ENCODE results near the gene ERMARD.
"Not testable (repeated sequence)": the region's sequence is repeated elsewhere in the genome, so short reads cannot be mapped to it uniquely, and the experiment has no call there.

The ERMARD gene

DNA sequence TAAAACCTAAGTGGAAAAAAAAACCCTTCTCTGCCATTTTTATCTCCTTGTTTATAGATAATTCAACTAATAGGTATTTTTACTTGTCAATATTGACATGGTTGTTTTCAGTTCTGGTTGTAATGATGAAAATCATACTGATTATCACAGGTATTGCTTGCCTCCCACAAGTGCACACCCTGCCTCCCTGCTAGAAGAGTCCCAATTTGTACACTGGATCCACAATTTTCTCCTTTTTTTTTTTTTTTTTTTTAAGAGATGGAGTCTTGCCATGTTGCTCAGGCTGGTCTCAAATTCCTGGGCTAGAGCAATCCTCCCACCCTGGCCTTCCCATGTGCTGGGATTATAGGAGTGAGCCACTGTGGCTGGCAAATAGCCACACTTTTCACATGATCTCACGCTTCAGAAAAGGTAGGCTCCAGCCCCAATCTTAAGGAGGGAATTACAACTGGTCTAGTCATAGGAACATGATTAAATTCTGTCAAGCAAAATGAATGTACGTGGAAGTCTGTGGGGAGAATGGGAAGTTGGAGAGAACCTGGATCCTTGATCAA, 12.4 kb upstream of the ERMARD start:
- no peak for DNase-seq

DNA sequence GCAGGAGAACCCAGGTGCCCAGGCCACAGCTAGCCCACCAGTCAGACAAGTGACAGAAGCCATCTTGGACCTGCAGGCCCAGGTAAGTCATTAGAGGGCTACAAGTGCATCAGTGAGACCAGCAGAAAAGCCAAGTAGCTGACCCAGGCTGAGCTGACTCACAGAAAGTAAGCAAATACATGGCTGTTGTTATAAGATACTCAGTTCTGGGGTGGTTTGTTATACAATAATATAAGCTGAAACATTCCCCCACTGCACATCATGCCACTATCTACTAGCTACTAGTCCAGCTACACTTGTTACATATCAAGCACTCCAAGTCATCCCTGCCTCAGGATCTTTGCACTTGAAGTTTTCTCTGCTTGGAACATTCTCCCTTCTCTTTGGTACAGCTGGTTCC, 10.1 kb upstream of the ERMARD start:
- no peak for DNase-seq

DNA sequence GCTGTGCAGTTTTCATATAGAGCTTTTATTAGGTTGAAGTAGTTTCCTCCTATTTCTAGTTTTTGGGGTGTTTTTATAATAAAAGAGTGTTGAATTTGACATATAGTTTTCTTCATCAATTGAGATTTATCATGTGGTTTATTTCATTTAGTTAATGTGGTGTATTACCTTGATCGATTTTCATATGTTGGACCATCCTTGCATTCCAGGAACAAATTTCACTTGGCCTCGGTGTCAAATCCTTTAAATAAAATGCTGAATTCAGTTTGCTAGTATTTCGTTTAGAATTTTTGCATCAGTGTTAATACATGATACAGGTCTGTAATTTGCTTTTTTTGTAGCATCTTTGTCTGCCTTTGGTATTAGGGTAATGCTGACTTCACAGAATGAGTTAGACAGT, 6.0 kb upstream of the ERMARD start:
- DNase-seq, result no peak

DNA sequence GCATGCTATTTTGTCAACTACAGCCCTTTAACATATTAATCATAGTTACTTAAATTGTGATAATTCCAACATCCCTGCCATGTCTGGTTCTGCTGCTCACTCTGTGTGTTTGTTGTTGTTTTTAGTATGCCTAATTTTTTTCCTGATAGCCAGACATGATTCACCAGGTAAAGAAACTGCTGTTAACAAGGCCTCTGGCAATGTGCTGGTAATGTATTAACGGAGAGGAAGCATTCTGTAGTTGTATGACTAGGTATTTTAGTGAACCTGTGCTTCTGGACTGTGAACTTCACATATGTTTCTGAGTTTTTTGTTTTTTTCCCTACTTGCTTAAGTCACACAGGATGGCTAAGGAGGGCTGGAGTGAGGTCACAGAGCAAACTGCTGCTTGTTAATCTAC, 4.9 kb upstream of the ERMARD start:
- DNase-seq, result no peak

DNA sequence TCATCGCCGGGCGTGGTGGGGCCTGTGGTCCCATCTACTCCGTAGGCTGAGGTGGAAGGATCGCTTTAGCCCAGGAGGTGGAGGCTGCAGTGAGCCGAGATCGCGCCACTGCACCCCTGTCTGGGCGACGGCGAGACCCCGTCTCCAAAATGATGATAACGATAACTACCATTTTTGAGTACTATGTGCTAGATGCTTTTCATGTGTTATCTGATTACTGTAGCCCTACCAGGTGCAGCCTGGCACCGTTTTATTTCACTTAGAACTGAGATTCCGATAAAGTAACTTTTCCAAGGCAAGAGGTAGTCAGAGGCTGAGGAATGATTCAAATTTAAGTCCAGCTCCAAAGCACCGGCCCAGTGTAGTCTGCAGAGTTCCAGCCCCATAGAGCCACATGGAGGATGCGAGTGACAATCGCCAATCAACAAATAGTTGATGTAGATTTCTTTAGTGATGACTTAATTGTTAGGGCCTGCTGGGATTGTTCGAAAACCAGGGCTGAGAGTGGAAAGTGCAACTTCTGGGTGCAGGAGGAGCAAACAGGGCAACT, 727 bp downstream of the ERMARD start:
- no peak for DNase-seq

DNA sequence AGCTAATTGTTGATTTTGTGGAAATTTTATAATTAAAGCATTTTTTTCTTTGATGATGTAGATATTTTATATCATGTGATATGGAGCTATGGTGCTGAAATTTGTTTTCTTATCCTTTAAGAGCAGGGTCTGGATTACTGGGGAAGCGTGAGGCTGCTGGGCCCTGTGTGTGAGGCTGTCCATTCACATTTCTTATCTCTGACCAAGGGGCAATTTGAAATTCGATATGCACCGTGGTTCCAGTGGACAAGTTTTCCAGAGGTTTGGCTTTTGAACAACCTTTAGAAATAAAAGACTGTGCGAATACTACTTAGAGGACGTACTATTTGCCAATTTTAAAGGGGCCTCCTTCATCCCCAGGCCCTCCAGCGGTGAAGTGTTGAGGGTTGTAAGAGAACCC, 3.7 kb downstream of the ERMARD start:
- no peak for DNase-seq

DNA sequence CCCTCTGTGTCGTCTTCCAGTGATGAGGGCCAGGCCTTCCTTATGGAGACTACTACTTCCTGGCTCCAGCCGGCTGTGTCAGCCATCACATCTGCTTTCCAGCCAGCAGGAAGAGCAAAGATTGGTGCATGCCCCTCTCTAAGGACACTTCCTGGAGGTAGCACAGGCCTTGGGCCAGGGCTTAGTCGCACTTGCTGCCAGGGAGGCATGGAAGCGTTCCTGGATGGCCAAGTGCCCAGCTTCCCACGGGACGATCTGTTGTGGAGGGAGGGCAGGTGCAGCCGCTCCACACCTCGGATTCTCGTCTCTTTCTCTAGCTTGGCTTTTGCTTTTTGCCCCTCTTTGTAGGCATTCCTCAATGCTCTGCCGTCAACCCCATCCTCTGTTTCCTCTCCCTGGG, 11.9 kb downstream of the ERMARD start:
- DNase-seq, result no peak

DNA sequence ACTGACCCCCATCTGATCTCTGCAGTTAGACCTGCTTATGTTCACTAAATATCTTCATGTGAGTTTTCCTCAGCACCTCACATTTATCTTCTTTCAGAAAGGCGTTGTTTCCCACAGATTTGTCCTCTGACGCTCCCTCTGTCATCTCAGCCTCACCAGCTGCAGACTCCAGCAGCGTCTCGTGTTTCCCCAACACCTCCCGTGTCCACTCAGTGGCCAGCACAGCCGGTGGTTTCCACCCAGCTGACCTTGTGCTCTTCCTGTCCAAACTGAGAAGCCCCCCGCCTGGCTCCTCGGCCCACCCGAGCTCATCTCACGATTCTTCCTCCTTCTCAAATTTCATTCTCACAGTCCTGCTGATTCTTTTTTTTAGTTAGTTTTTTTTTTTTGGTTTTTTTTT, 12.5 kb downstream of the ERMARD start:
- DNase-seq, result no peak

DNA sequence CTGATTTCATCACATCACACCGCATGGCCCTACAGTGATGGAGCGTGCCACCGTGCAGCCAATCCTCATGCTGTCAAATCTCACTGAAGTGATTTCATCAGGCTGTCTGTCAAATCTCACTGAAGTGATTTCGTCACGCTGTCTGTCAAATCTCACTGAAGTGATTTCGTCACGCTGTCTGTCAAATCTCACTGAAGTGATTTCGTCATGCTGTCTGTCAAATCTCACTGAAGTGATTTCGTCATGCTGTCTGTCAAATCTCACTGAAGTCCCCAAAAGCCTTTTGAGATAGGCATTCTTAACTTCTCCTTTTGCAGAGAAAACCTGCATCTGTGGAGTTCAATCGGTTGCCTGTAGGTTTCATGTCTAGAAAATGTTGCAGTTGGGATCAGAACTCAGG, 14.4 kb downstream of the ERMARD start:
- DNase-seq, result not testable (repeated sequence)

DNA sequence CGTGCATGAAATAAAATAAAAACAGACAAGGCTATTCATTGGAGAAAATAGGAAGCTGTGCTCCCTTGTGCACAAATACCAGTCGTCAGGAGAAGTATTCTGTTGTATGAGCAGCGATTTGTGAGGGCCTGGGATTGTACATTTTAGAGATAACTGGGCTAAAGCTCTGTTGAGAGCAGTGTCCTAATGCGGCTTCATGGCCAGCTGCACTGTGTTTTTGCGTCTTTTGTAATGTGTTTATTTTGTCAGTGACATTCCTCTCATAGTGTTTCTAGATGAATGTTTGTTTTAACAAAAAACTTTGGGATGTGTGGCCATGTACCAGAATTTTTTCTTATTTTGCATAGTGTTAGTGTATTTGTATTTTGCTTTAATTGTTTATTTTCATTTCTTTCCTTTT, 14.8 kb downstream of the ERMARD start:
- no peak for DNase-seq

DNA sequence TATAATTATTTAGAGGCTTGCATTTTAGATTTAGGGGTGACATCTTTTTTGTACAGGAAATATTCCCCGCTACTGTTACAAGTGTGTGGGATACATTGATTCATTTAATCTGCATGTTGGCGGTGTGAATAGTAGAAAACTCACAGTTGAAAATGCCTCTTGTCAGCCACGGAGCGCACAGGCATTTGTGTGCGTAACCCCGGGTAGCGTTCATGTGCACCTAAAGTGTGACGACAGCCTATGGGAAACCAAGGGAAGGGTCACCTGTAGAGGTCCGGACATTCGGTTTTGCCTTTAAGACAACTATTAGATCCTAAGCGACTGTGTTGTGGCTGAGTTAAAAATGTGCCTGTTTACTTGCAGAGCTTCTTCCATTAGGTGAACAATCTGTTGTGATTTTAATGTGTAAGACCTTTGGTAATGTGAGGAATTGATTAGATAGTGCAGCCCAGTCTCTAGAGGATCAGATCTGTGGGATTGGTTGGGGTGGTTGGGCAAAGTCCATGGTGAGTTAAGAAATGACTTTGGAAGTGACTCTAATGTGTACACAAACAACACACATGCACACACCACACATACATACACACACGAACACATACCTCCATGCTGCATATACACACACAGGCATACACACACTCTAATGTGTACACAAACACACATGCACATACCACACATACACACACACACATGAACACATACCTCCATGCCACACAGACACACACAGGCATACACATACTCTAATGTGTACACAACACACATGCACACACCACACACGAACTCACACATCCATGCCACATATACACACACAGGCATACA, 15.7 kb downstream of the ERMARD start:
- DNase-seq, result no peak

DNA sequence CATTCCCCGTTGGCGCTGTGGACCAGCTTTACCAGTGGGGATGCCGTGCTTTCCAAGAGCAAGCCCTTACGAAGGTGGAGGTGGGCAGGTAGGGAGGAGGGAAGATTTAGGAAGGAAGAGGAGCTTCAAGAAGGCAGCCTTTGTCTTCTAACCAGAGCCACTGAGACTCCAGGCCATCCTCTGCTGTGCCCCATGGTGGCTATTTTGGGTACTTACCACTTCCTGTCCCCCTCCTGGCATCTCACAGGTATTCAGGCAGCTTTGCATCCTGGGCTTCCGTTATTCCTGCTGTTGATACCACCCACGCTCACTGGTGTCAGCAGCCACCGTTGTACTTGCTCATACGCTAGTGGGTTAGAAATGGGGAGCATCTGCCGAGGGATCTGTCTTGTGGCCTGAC, 22.9 kb downstream of the ERMARD start:
- DNase-seq, result no peak

DNA sequence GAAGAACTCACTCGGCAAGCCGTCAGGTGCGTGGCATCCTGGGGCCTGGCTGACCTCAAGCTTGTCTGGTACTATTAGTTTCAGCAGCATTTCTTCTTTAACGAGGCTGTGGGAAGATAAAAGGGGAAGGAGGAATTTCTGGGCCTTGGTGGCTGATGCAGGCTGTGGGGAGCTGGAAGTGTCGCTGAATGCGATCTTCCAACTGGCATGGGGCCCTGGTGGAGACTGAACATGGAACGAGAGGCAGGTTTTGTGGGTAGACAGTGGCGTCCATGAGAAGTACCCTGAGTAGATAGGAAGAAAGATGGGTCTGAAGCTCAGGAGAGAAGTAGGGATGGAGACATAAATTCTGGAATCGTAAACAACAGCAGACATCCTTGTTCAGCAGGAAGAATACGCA, 23.9 kb downstream of the ERMARD start:
- no peak for DNase-seq

DNA sequence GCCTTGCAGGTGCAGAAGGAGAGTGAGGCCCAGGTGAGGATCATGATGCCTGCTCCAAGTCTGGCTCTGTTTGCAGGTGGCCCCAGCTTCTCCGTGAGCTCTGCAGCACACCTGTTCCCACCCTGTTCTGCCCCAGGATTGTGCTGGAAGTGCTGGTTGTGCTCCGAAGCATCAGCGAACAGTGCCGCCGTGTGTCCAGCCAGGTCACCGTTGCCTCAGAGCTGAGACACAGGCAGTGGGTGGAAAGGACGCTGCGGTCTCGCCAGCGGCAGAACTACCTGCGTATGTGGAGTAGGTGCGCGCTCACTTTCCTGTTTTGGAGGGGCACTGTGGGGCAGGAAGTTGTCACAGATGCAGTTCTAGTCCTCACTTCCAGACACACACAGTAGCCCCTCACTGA, 25.0 kb downstream of the ERMARD start:
- no peak for DNase-seq

DNA sequence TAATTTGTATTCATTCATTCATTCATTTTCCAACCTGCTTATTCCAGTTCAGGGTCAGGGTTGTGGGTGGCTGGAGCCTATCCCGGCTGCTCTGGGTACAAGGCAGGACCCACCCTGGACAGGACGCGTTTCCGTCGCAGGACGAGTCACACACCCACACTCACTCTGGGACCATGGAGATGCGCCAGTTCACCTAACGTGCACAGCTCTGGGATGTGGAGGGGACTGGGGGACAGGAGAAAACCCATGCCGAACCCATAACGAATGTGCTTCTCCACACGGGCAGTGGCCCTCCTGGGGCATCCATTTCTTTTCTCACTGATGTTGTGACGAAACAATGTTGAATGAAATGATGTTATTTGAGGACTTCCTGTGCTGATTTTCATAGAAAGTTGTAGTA, 26.5 kb downstream of the ERMARD start:
- no peak for DNase-seq

DNA sequence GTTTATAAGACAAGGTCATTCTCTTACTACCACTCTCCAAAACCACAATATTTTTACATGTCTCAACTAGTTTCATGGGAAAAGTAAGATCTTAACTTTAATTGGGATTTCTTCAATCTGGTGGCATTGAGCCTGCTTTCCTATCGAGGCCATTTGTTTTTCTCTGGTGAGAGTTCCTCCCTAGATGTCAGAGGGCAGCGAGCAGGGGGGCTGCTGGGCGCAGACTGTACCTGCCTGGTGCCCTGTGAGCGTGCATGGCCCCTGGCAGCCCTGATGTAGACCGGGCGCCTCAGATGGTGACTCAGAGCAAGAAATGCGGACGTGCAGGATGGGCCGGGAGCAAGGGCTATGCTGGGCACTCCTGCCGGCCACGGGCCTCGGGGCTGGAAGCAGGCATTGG, 27.2 kb downstream of the ERMARD start:
- DNase-seq, result no peak

DNA sequence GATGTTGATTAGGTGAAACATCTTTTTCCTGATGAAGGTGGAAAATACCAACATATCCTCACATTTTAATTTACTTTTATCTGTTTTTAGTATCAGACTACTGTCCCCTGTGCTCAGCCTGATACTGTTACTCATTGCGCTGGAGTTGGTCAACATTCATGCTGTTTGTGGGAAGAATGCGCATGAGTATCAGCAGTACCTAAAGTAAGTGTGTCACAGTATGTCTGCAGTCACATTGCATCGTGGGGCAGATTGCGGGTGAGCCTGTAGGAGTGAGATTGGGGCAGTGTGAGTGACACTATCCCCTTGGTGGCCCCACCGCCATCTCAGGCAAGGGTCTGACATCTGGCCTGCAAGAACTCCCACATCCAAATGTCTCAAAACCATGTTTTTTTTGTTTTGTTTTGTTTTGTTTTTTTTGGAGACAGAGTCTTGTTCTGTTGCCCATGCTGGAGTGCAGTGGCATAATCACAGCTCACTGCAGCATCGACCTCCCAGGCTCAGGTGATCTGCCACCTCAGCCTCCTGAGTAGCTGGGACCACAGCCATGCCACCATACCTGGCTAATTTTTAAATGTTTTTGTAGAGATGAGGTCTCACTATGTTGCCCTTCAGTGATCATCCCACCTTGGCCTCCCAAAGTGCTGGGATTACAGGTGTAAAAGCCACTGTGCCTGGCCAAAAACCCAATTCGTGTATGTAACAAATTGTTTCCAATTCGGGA, 27.8 kb downstream of the ERMARD start:
- DNase-seq, result no peak

DNA sequence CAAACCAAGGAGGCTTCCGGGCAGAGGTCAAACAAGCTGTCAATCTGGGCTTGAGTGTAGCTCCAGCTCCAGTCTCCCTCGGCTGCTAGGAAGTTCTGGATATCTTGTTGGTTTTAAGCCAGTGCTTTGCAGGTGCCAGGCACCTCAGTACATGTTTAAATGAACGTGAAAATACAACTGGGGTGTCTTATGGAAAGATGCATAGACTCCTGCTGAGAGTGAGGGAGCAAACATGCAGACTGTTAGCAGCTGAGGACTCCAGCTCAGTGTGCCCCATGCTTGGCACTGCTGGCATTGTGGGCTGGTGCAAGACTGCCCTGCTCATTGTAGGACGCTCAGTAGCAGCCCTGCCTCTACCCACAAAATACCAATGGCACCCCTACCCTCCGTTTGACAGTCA, 28.5 kb downstream of the ERMARD start:
- DNase-seq, result no peak

DNA sequence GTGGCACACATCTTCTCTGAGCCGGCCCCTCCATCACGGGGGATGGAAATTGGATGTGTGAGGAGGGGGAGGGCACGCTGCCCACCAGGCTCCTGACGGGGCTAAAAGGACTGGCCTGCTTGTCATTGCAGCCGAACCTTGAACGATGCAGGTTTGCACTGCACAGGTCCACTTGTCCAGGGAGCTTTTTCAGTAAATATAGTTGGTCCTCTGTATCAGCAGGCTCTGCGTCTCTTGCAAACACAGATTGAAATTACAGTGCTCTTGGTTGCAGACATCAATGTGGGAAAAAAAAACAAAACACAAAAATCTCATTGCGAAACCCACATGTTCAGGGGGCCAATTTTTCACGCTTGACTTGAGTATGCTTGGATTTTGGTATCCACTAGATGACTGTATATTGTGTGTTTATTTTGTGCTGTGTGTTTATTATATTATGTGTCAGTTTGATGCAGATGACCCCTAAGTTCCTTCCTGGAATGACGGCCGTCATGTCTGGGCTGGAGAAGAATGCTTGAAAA, 29.2 kb downstream of the ERMARD start:
- DNase-seq, result no peak

DNA sequence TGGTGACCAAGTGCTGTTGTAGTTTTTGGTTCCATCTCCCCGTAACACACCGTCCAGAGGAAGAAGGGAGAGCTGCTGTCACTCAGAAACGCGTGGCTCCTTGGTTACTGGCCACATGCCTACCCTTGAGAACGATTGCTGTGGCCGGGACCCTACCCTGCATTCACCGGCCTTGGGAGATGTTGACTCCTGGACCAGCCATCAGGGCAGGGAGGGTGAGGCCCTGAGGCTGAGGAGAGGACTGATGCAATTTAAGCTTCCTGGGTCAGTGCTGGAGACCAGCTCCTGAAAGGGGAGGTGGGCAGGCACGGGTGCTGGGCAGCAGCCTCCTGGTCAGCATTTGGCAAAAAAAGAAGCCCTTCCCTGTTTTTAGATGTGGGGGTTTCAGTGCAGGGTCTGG, 31.5 kb downstream of the ERMARD start:
- DNase-seq, result no peak

DNA sequence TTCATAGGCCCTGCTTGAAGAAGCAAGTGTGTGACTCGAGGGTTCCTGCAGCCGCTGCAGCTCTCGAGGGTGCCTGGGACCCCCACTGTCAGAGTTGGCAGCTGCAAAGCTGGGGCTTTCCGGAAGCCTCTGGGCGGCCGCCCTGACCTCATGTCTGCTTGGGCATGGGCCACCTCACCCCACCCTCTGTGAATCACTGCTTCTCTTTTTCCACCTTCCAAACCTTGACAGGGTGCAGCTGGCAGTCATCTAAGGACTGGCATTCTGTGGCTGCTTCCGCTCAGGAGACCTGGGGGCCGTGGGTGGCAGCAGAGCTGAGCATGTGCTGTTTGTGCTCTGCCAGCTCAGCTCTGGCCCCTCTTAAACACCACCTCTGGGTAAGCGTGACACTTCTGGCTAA, 32.0 kb downstream of the ERMARD start:
- DNase-seq, result no peak

DNA sequence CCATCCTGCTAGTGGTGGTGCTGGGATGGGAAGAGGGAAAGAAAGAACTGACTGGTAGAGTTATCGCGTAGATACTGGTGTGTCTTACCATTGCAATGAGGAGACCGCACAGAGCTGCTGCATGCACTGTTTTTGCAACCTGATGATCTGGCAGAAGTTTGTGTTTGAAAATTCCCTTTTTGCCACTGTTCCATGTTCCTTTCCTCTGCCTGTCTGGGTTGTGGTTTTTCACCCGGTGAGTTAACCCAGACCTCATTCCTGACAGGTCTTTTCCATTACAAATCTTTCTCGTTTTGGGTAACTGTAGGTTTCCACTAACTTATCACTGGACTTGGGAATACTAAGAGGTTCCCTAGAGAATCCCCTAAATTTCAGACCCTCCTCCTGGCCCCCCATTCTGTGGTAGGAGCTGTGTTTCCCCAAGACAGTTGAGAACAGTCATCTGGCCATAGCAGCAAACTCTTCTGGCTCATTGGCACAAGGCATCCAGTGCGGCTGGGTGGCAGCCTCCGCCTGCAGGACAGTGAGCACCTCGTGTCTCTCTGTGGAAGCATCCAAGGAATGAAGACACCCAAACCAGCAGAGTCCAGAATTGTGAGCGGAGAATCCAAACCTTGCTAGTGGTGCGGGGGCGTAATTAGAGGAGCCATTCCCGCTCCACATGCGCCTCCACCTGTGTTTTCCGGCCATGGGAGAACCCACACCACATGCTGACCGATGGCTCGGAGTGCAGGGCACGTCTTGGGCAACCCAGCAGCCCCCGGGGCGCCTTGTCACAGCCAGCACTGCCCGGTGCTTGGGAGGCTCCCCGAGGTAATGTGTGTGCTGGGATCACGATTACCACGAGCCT, 32.8 kb downstream of the ERMARD start:
- no peak for DNase-seq

DNA sequence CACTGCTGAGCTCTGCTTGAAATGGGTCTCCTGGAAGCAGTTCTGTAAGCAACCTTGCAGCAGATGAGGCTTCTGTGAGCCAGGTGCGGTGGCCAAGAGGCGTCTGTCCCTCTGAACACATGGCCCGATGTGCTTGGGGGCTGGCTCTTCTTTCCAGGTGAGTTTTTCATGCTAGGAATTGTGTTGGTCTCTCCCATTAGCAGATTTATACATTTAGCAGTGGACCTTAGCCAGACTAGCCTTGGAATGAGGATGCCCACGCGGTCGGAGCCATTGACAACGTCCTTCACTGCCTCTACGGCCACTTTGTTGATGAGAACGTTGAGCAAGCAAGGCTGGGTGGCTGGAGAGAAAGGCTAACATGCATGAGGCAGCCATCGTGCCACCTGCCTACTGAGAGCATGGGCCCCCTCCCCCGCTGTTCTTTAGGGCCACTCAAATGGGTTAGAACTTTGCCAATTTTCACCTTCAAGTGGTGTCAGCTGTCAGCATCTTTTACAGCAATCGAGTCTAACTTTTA, 33.5 kb downstream of the ERMARD start:
- DNase-seq, result no peak
